HCT116 (cell line): Measurements from ENCODE around the gene HMGB3. TPM values are rescaled to one million over a fixed set of nuclear protein-coding genes. Genes with fewer than 3 reads are reported as not detected.

Source experiments
- ATAC-seq: fragments of 200-7000 bp; cut with Tn5 transposase; 2 replicates; pipeline ENCODE4 v1.9.1; 2020; ENCODE audit warnings: mild to moderate bottlenecking, moderate library complexity
- BruUV-seq: library from RNA; stranded (reverse); fragments of 400-500 nt; replicated peaks from 2 replicates; lab custom pipeline; 2021; lab: Mats Ljungman, UMichigan
- CTCF ChIA-PET: fragments of 300-600 bp; sonication (Branson Sonifier 250); formaldehyde crosslinking; loops from one replicate; lab custom pipeline; 2021; ENCODE audit warnings: antibody characterized with exemption; lab: Charles Lee
- POLR2A ChIA-PET: fragments of 300-600, 350-600 bp; sonication (Branson Sonifier 250); formaldehyde crosslinking; loops from one replicate; lab custom pipeline; 2021; ENCODE audit warnings: antibody characterized with exemption; lab: Charles Lee
- RAD21 ChIA-PET, 2 experiments: fragments of 300-600 bp; sonication (Branson Sonifier 250); formaldehyde crosslinking; loops; one replicate each; lab custom pipeline; 2023; ENCODE audit warnings: low total read pairs in 2 of 2; ENCODE audit not compliant: uncharacterized antibody in 2 of 2, unreplicated experiment in 2 of 2, low non-redundant PET in 1 of 2; lab: Charles Lee
- DNase-seq: peaks from one replicate; pipeline ENCODE4 v3.0.0-alpha.2; 2010; ENCODE audit warnings: low read depth, low spot score
- H2AFZ ChIP-seq: fragments of 200-600 bp; shearing (Covaris generic), sonication (generic); 2 replicates; pipeline ENCODE4 v1.6.1; 2017; ENCODE audit warnings: low read depth, mixed run types, mixed read lengths, antibody characterized with exemption, low read length; ENCODE audit not compliant: poor library complexity, severe bottlenecking
- H3K27ac ChIP-seq: 2 replicates; pipeline ENCODE4 v1.5.1; 2012; ENCODE audit warnings: low read depth, low read length
- H3K27me3 ChIP-seq: fragments of 200-600 bp; sonication (generic); 2 replicates; pipeline ENCODE4 v1.6.1; 2016; ENCODE audit warnings: mixed run types, low read length, mixed read lengths; ENCODE audit not compliant: insufficient read depth
- H3K36me3 ChIP-seq, 2 experiments: fragments of 200-500 bp in 1 of 2; fragments of 200-600 bp in 1 of 2; sonication (Bioruptor generic) in 1 of 2; sonication (generic) in 1 of 2; 2 replicates each; pipeline versions ENCODE4 v1.5.1 to v1.6.1; 2014 to 2016; ENCODE audit warnings: low read length in 2 of 2, inconsistent platforms in 1 of 2, mixed read lengths in 1 of 2, mixed run types in 1 of 2; ENCODE audit not compliant: insufficient read depth in 2 of 2, control insufficient read depth in 1 of 2
- H3K4me1 ChIP-seq, 2 experiments: fragments of 200-600 bp in 1 of 2; sonication (generic) in 1 of 2; 2 replicates each; pipeline versions ENCODE4 v1.5.1 to v1.6.1; 2012 to 2017; ENCODE audit warnings: low read length in 2 of 2, inconsistent platforms in 1 of 2, mild to moderate bottlenecking in 1 of 2, mixed read lengths in 1 of 2, mixed run types in 1 of 2, moderate library complexity in 1 of 2; ENCODE audit not compliant: insufficient read depth in 2 of 2, control insufficient read depth in 1 of 2
- H3K4me2 ChIP-seq: fragments of 200-600 bp; sonication (generic); 2 replicates; pipeline ENCODE4 v1.6.1; 2017; ENCODE audit warnings: mixed run types, low read length, mixed read lengths
- H3K4me3 ChIP-seq, 2 experiments: fragments of 200-600 bp in 1 of 2; sonication (generic) in 1 of 2; replicated peaks in 1 of 2; 2 replicates each; pipeline ENCODE4 v1.5.1; 2011 to 2016; ENCODE audit warnings: low read length in 2 of 2, control low read depth in 1 of 2, low read depth in 1 of 2, mild to moderate bottlenecking in 1 of 2, mixed read lengths in 1 of 2, mixed run types in 1 of 2
- H3K79me2 ChIP-seq: fragments of 200-600 bp; sonication (generic); 2 replicates; pipeline ENCODE4 v1.6.1; 2017; ENCODE audit warnings: mild to moderate bottlenecking, mixed run types, low read length, moderate library complexity, mixed read lengths; ENCODE audit not compliant: insufficient read depth
- H3K9ac ChIP-seq: fragments of 200-600 bp; sonication (generic); 2 replicates; pipeline ENCODE4 v1.6.1; 2016; ENCODE audit warnings: low read length, mixed read lengths
- H3K9me2 ChIP-seq: fragments of 200-600 bp; sonication (generic), shearing (Covaris generic); 2 replicates; pipeline ENCODE4 v1.6.1; 2017; ENCODE audit warnings: mixed run types, mild to moderate bottlenecking, moderate library complexity; ENCODE audit not compliant: insufficient read depth
- H3K9me3 ChIP-seq, 2 experiments: fragments of 200-500 bp in 1 of 2; fragments of 200-600 bp in 1 of 2; sonication (Bioruptor generic) in 1 of 2; sonication (generic) in 1 of 2; 2 replicates each; pipeline ENCODE4 v1.6.1; 2014 to 2017; ENCODE audit warnings: low read length in 2 of 2, mixed read lengths in 2 of 2, inconsistent platforms in 1 of 2, low read depth in 1 of 2, mild to moderate bottlenecking in 1 of 2, mixed run types in 1 of 2, moderate library complexity in 1 of 2; ENCODE audit not compliant: control insufficient read depth in 1 of 2, insufficient read depth in 1 of 2
- H4K20me1 ChIP-seq: fragments of 200-600 bp; sonication (generic), shearing (Covaris generic); 2 replicates; pipeline ENCODE4 v1.6.1; 2017; ENCODE audit warnings: mixed run types, mild to moderate bottlenecking, moderate library complexity; ENCODE audit not compliant: insufficient read depth
- ATF3 ChIP-seq: IDR thresholded peaks from 2 replicates; pipeline ENCODE4 v1.6.1; 2012
- CBX3 ChIP-seq: IDR thresholded peaks from 2 replicates; pipeline ENCODE4 v1.6.1; 2012; ENCODE audit warnings: low read depth
- CTCF ChIP-seq, 3 experiments: fragments of 200-600 bp in 1 of 3; sonication (generic) in 1 of 3; IDR thresholded peaks in 2 of 3; conservative IDR thresholded peaks in 1 of 3; 2 replicates each; pipeline ENCODE4 v1.5.1; 2012 to 2017; ENCODE audit warnings: low read depth in 2 of 3, low read length in 2 of 3, antibody characterized with exemption in 1 of 3, borderline replicate concordance in 1 of 3, control low read depth in 1 of 3, mild to moderate bottlenecking in 1 of 3, mixed read lengths in 1 of 3, mixed run types in 1 of 3, moderate library complexity in 1 of 3; ENCODE audit not compliant: insufficient read depth in 1 of 3
- EGR1 ChIP-seq: IDR thresholded peaks from 2 replicates; pipeline ENCODE4 v1.6.1; 2012; ENCODE audit warnings: low read depth
- EZH2 ChIP-seq: fragments of 200-600 bp; sonication (generic); IDR thresholded peaks from 2 replicates; pipeline ENCODE4 v1.6.1; 2017; ENCODE audit warnings: antibody characterized with exemption, mixed run types
- EZH2phosphoT487 ChIP-seq: fragments of 200-600 bp; IDR thresholded peaks from 2 replicates; pipeline ENCODE4 v1.6.1; 2018; ENCODE audit warnings: antibody characterized with exemption, borderline replicate concordance
- FOSL1 ChIP-seq: IDR thresholded peaks from 2 replicates; pipeline ENCODE4 v1.6.1; 2012; ENCODE audit warnings: low read depth
- POLR2A ChIP-seq: IDR thresholded peaks from 2 replicates; pipeline ENCODE4 v1.7.0; 2011; ENCODE audit warnings: borderline replicate concordance; ENCODE audit not compliant: insufficient read depth, insufficient read length; ENCODE audit errors: extremely low read depth
- SP1 ChIP-seq: IDR thresholded peaks from 2 replicates; pipeline ENCODE4 v1.6.1; 2012; ENCODE audit warnings: low read depth
- SRF ChIP-seq: IDR thresholded peaks from 2 replicates; pipeline ENCODE4 v1.6.1; 2012; ENCODE audit warnings: low read depth
- ZNF274 ChIP-seq: fragments of 200-500 bp; sonication (Bioruptor generic); IDR thresholded peaks from 2 replicates; pipeline ENCODE4 v1.6.1; 2014; ENCODE audit warnings: mild to moderate bottlenecking, low read depth, low read length, inconsistent platforms
- intact Hi-C: fragments of 100-400 bp; cut with micrococcal nuclease; formaldehyde crosslinking; loops from 2 replicates; pipeline ENCODE4 v1.10.0; 2022
- total RNA-seq: library from RNA; stranded (reverse); gene quantifications from one replicate; pipeline ENCODE4 v1.2.1, GENCODE V29; 2021; ENCODE audit not compliant: unreplicated experiment

The HMGB3 gene
- total RNA-seq, 1 experiment from 2014 or later: 116 TPM

- Histone ChIP-seq H3K9me3 (no peaks in the 10 kb centered on the region), H3K4me3 (no peak overlapping the region), H3K9ac (no peak overlapping the region), H4K20me1 (no peaks in the 10 kb centered on the region), H3K4me1 (no peaks in the 10 kb centered on the region), H3K4me2 (no peak overlapping the region), H3K27me3 (no peaks in the 10 kb centered on the region), H3K9me2 (no peaks in the 10 kb centered on the region), H3K36me3 (no peaks in the 10 kb centered on the region), H3K27ac (no peak overlapping the region), H2AFZ (no peak overlapping the region), H3K79me2 (no peaks in the 10 kb centered on the region)
- ChIA-PET POLR2A (no interaction called here), CTCF (no interaction called here), RAD21 (interaction anchor here in 1 of 2 experiments (0.5 kb wide), 1 partner anchor 69 kb away, joined by 7 read pairs; no protein-coding TSS in a partner anchor)
- intact Hi-C loops: no loop called here
- DNase-seq (no peak), ATAC-seq (no peak)
- TF ChIP-seq FOSL1 (no peak), EGR1 (no peak), EZH2phosphoT487 (no peak), POLR2A (no peak), SRF (no peak), ZNF274 (no peak), CTCF (IDR thresholded peaks at IDR 0.05 in 2 of 3, conservative IDR thresholded peaks at IDR 0.05 in 1 of 3; ENCODE audit: borderline replicate concordance in 1 of 3, insufficient read depth in 1 of 3, low read depth in 2 of 3, low read length in 2 of 3) (no peak), ATF3 (no peak), SP1 (no peak), CBX3 (no peak), EZH2 (no peak)
- BruUV-seq: no TSS peak
These were observed 16.9 kb upstream of the HMGB3 start for GRCh38 chrX:150966235-150966634.
